HG03066 (cell line): ENCODE results near the gene SMU1.
"Not testable (repeated sequence)": the region's sequence is repeated elsewhere in the genome, so short reads cannot be mapped to it uniquely, and the experiment has no call there.

Experiments
- ATAC-seq: cut with Tn5 transposase; IDR thresholded peaks from one replicate; pipeline ENCODE4 v1.9.1; 2021; ENCODE audit warnings: low read depth; ENCODE audit not compliant: unreplicated experiment

The SMU1 gene

GRCh38 chr9:33019797-33020196 is 56.7 kb downstream of the SMU1 start:
- ATAC-seq, result no peak

- no peak for ATAC-seq
Measured at GRCh38 chr9:33017283-33018041, 59.0 kb downstream of the SMU1 start.

GRCh38 chr9:33014665-33015014 is 61.8 kb downstream of the SMU1 start:
- ATAC-seq, result no peak

GRCh38 chr9:33013962-33014664 is 62.4 kb downstream of the SMU1 start:
- no peak for ATAC-seq

GRCh38 chr9:33012328-33013069 is 64.0 kb downstream of the SMU1 start:
- no peak for ATAC-seq

- no peak for ATAC-seq
Measured at GRCh38 chr9:33011831-33012230, 64.6 kb downstream of the SMU1 start.

- ATAC-seq, result no peak
Measured at GRCh38 chr9:33007755-33008154, 68.7 kb downstream of the SMU1 start.

- not testable (repeated sequence) for ATAC-seq
Measured at GRCh38 chr9:33005335-33005734, 71.1 kb downstream of the SMU1 start.

- ATAC-seq, result not testable (repeated sequence)
Measured at GRCh38 chr9:33000682-33001055, 75.8 kb downstream of the SMU1 start.

GRCh38 chr9:32992595-32993238 is 83.8 kb downstream of the SMU1 start:
- no peak for ATAC-seq

- no peak for ATAC-seq
Measured at GRCh38 chr9:32991897-32992594, 84.4 kb downstream of the SMU1 start.
